Naive thymus-derived CD8-positive, alpha-beta T cell (primary cell): ENCODE results near the gene STRIP2. TPM values are rescaled to one million over a fixed set of nuclear protein-coding genes. Genes with fewer than 3 reads are reported as not detected.
A peak's percentile ranks its signal among the peaks of the same experiment; 100 is the strongest.
"Not testable (repeated sequence)": the region's sequence is repeated elsewhere in the genome, so short reads cannot be mapped to it uniquely, and the experiment has no call there.

ENCODE experiments used
- ATAC-seq, 2 donors: fragments of 150-1000 bp; cut with Tn5 transposase in 1 of 2; sonication (Bioruptor Pico), chemical (Tn5 transposase) in 1 of 2; 1 replicate in 1 of 2; 2 replicates in 1 of 2; pipeline ENCODE4 v1.10.0; 2021; ENCODE audit warnings: mild to moderate bottlenecking in 2 of 2, moderate library complexity in 2 of 2
- POLR2A ChIA-PET: fragments of 350-600 bp; sonication (Branson Sonifier 250); formaldehyde crosslinking; loops from one replicate; lab custom pipeline; 2021; ENCODE audit warnings: antibody characterized with exemption; lab: Charles Lee
- DNase-seq, 10 donors: peaks; one replicate each; pipeline versions ENCODE4 v3.0.0 to v3.0.0-alpha.2; 2020 to 2022
- H3K27ac Mint-ChIP-seq, 10 donors: one replicate each; pipeline ENCODE4 v1.8.0; 2020 to 2022; ENCODE audit warnings: mild to moderate bottlenecking in 10 of 10, mixed read lengths in 10 of 10, moderate library complexity in 4 of 10, inconsistent platforms in 1 of 10
- H3K27me3 Mint-ChIP-seq, 5 donors: one replicate each; pipeline ENCODE4 v1.8.0; 2021 to 2022; ENCODE audit warnings: mixed read lengths in 5 of 5
- H3K36me3 Mint-ChIP-seq, 3 donors: one replicate each; pipeline ENCODE4 v1.8.0; 2020 to 2022; ENCODE audit warnings: mixed read lengths in 3 of 3, mild to moderate bottlenecking in 2 of 3, inconsistent platforms in 1 of 3
- H3K4me1 Mint-ChIP-seq, 4 donors: one replicate each; pipeline ENCODE4 v1.8.0; 2021 to 2022; ENCODE audit warnings: mixed read lengths in 4 of 4
- H3K4me3 Mint-ChIP-seq, 10 donors: one replicate each; pipeline ENCODE4 v1.8.0; 2020 to 2022; ENCODE audit warnings: mild to moderate bottlenecking in 10 of 10, mixed read lengths in 10 of 10, moderate library complexity in 6 of 10, inconsistent platforms in 1 of 10
- H3K9me3 Mint-ChIP-seq, 9 donors: one replicate each; pipeline ENCODE4 v1.8.0; 2020 to 2022; ENCODE audit warnings: mixed read lengths in 9 of 9, mild to moderate bottlenecking in 3 of 9, inconsistent platforms in 1 of 9, moderate library complexity in 1 of 9
- polyA plus RNA-seq, 3 donors: library from polyadenylated mRNA; unstranded; fragments of 300-500 nt; fragmentation: Illumina TruSeq; gene quantifications; one replicate each; pipeline ENCODE4 v1.2.3, GENCODE V29; 2021
- total RNA-seq, 8 experiments: library from RNA in 2 of 8; stranded (reverse) in 2 of 8; gene quantifications; one replicate each; pipeline ENCODE4 v1.2.3 and lab custom pipeline; 2021 to 2026

Gene STRIP2
- total and polyA plus RNA-seq, 5 experiments from 2014 or later: 0.11 TPM; not detected in 4

DNA sequence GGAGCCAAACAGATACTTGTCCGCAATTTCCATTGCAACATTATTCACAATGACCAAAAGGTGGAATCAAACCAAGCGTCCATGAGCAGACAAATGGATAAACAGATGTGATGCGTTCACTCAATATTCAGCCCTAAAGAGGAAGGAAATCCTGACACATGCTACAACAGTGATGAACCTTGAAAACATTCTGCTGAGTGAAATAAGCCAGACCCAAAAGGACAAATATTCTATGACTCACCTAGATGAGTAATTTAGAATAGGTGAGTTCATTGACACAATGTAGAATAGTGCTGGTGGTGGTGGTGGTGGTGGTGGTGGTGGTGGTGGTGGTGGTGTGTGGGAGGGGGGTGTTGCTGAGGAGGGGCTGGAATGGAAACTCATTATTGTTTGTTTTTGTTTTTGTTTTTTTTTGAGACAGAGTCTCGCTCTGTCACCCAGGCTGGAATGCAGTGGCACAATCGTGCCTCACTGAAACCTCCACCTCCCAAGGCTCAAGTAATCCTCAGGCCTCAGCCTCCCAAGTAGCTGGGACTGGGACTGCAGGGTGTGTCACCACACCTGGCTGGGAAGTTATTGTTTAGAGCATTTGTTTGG is 96.7 kb downstream of the STRIP2 start:
- no peak for ATAC-seq
- Mint-ChIP-seq H3K4me1 (peaks cover 1 to 20% (median 9%) of the 10 kb centered on the region in 4 donors), H3K27ac (no peak overlapping the region), H3K27me3 (peaks cover 0 to 12% (median 2%) of the 10 kb centered on the region in 5 donors), H3K36me3 (no peaks in the 10 kb centered on the region), H3K9me3 (no peaks in the 10 kb centered on the region), H3K4me3 (no peak overlapping the region)
- no peak for DNase-seq
- POLR2A ChIA-PET: no interaction called here

DNA sequence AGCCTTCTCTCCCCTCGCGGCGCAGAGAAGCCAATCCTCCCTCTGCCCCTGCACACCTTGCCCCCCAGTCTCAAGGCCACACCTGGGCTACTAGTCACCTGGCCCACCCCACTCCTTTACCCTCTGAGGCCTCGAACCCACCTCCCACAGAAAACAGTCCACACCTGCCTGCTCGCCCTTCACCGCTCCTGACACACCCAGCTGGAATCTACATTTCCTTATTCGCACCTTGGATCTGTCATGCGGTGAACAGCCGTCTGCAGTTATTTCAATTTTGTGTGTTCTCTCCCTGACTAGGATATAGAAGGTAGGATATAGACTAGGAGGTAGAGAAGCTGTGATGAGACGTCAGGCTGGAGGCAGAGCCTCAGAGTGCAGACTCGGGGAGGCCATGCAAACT is 97.5 kb downstream of the STRIP2 start:
- Mint-ChIP-seq H3K9me3 (no peaks in the 10 kb centered on the region), H3K4me1 (peaks cover 5 to 28% (median 16%) of the 10 kb centered on the region in 4 donors), H3K27me3 (peaks cover 0 to 9% (median 2%) of the 10 kb centered on the region in 5 donors), H3K4me3 (no peak overlapping the region), H3K36me3 (no peaks in the 10 kb centered on the region), H3K27ac (peak overlapping the region in 2 of 10 donors; percentile 22 to 28)
- DNase-seq (no peak), ATAC-seq (no peak)
- POLR2A ChIA-PET: no interaction called here

DNA sequence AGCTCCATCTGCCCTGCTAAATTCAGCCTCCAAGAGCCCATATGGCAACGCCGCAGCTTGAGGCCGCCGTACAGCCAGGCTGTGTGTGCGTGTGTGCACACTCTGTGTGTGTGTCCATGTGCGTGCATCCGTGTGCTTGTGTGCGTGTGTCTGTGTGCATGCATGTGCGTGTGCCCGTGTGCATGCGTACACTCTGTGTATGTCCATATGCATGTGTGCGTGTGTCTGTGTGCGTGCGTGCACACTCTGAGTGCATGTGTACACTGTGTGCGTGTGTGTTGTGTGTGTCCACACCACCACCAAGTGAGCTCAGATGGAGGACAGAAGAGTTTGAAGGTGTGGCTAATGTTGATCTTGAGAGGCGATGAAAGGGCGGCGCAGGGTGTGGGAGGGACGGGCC is 98.1 kb downstream of the STRIP2 start:
- no peak overlapping the region for H3K4me3 Mint-ChIP-seq
- POLR2A ChIA-PET: no interaction called here

DNA sequence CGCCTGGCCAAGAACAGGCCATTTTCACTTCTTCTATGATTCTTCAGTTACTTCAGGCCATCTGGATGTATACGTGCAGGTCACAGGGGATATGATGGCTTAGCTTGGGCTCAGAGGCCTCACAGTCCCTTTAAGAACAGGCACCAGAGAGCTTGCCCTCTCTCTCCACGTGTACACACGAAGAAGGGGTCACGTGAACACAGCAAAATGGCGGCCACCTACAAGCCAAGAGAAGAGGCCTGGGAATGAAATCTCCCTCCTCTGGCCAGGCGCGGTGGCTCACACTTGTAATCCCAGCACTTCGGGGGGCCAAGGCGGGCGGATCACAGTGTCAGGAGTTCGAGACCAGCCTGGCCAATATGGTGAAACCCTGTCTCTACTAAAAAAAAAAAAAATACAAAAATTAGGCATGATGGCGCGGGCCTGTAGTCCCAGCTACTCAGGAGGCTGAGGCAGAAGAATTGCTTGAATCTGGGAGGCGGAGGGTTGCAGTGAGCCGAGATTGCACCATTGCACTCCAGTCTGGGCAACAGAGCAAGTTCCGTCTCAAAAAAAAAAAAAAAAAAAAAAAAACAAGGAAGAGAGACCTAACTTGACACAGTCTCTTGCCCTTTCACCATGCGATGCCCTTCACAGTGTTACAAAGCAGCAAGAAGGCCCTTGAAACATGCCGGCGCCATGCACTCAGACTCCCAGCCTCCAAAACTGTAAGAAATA is 100.5 kb downstream of the STRIP2 start:
- not testable (repeated sequence) for DNase-seq, H3K4me3 Mint-ChIP-seq, H3K9me3 Mint-ChIP-seq, ATAC-seq, H3K27me3 Mint-ChIP-seq, H3K36me3 Mint-ChIP-seq
- Mint-ChIP-seq H3K4me1 (peaks cover 7 to 28% (median 18%) of the 10 kb centered on the region in 4 donors), H3K27ac (peak overlapping the region in 2 of 10 donors; percentile 44 to 75)
- POLR2A ChIA-PET: interaction anchor here (0.6 kb wide), 1 partner anchor 44 kb away, joined by 6 read pairs; no protein-coding TSS in a partner anchor

More for the DNA sequence above, 98.1 kb downstream of the STRIP2 start:
- ATAC-seq: no peak
- H3K36me3 Mint-ChIP-seq: no peaks in the 10 kb centered on the region
- peak overlapping the region in 1 of 10 donors; percentile 0 for H3K27ac Mint-ChIP-seq
- DNase-seq: no peak
- peaks cover 0 to 3% (median 0%) of the 10 kb centered on the region in 5 donors for H3K27me3 Mint-ChIP-seq
- peaks cover 5 to 28% (median 16%) of the 10 kb centered on the region in 4 donors for H3K4me1 Mint-ChIP-seq
- H3K9me3 Mint-ChIP-seq: no peaks in the 10 kb centered on the region

DNA sequence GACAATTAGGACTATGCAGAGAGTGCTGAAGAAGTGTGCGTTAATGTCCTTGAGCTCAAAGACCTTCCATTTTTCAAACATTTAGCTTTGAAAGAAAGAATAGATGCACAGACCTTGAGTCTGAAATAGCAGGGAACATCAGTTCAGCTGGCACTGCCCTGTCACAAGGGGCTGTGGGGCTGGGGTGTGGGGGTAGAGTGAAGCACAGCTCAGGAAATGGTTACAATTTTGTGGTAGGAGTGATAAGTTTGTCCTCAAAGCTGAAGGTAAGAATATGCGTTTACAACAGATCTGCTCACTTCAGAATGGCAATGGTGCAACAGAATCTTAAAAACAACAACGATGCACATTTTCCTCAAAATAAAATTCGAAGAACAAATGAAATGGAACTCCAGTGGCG is 101.7 kb downstream of the STRIP2 start:
- Mint-ChIP-seq H3K9me3 (no peaks in the 10 kb centered on the region), H3K4me1 (peaks cover 7 to 26% (median 18%) of the 10 kb centered on the region in 4 donors), H3K36me3 (peaks cover 0 to 2% (median 0%) of the 10 kb centered on the region in 3 donors), H3K4me3 (peak overlapping the region; percentile 48 to 83 (median 66)), H3K27me3 (peaks cover 0 to 2% (median 0%) of the 10 kb centered on the region in 5 donors), H3K27ac (peak overlapping the region; percentile 3 to 90 (median 78))
- peak; percentile 81 to 87 for ATAC-seq
- DNase-seq: peak in 4 of 10 donors; percentile 6 to 41 (median 22)
- POLR2A ChIA-PET: no interaction called here

DNA sequence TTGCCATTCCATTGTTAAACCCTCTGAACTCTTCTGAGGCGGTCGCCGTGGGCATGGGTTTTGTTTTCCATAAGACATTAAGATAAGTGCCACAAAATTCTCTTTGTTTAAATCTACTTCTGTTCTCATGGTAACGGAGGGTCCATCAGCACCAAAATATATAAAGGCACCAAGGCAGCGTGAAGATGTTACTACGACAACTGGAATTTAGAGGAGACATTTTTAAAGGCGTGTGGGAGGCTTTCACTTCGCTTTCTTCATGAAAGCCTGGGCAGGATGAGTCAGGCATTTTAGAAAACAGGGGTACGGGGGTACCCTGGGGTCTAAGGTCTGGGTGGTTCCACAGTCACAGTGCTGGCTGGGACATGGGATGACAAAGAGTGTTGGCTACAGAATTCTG is 102.1 kb downstream of the STRIP2 start:
- Mint-ChIP-seq H3K27ac (peak overlapping the region; percentile 3 to 90 (median 78)), H3K9me3 (no peaks in the 10 kb centered on the region), H3K4me1 (peaks cover 7 to 26% (median 17%) of the 10 kb centered on the region in 4 donors), H3K36me3 (peaks cover 0 to 2% (median 0%) of the 10 kb centered on the region in 3 donors), H3K27me3 (peaks cover 0 to 4% (median 0%) of the 10 kb centered on the region in 5 donors), H3K4me3 (peak overlapping the region; percentile 48 to 83 (median 66))
- POLR2A ChIA-PET: no interaction called here
- ATAC-seq (peak; percentile 48 to 60), DNase-seq (peak in 2 of 10 donors; percentile 1 to 6)

Other genes with a start within 250 kb of the STRIP2 start
- gene SMO, start 245.8 kb upstream of the STRIP2 start, total RNA-seq: under 1 TPM in 1 of 2 experiments, not detected in 1; 0.13 TPM
- gene SMO, start 245.8 kb upstream of the STRIP2 start, polyA plus RNA-seq: not detected
- gene AHCYL2, start 209.4 kb upstream of the STRIP2 start, total RNA-seq: 10 to 100 TPM; 17.6 to 19.3 TPM
- 10 to 100 TPM in 1 of 3 donors, 1 to 10 TPM in 2; 5.9 to 10.6 (median 7.2) TPM for gene AHCYL2, start 209.4 kb upstream of the STRIP2 start, polyA plus RNA-seq
- 1 to 10 TPM; 1.5 to 3.8 TPM for gene SMKR1, start 68.1 kb downstream of the STRIP2 start, total RNA-seq
- gene SMKR1, start 68.1 kb downstream of the STRIP2 start, polyA plus RNA-seq: 1 to 10 TPM; 5.2 to 9.7 (median 7.8) TPM
- gene NRF1, start 177.3 kb downstream of the STRIP2 start, total RNA-seq: 10 to 100 TPM; 44.3 to 45.0 TPM
- 10 to 100 TPM; 11.7 to 22.5 (median 19.6) TPM for gene NRF1, start 177.3 kb downstream of the STRIP2 start, polyA plus RNA-seq